SHP77 (cell line): ENCODE results near the gene ARHGAP23.

Experiments
- DNase-seq, 2 experiments: peaks; one replicate each; lab custom pipeline; 2025; lab: John Stamatoyannopoulos, UW

The ARHGAP23 gene

DNA sequence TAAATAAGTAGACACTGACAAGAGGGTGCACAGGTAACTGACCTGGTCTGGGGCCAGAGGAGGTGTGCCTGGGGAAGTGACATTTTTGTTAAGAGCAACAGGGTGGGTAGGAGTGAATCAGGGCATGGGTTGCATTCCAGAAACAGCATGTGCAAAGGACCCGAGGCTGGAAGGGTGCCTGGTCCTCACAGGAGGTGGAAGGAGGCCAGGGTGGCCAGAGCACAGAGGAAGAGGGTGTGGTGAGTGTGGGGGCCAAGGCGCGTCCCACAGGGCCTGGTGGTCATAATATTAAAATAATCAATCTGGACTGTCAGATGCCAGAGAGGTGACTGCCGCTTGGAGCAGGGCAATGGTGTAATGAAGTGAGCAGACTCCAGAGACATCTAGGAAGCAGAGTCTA, 14.3 kb downstream of the ARHGAP23 start:
- DNase-seq: no peak

GRCh38 chr17:38443356-38444031, 15.2 kb downstream of the ARHGAP23 start:
- DNase-seq: no peak

- DNase-seq: peak; percentile 71 to 73
These were observed 15.9 kb downstream of the ARHGAP23 start for GRCh38 chr17:38444151-38444550.

DNA sequence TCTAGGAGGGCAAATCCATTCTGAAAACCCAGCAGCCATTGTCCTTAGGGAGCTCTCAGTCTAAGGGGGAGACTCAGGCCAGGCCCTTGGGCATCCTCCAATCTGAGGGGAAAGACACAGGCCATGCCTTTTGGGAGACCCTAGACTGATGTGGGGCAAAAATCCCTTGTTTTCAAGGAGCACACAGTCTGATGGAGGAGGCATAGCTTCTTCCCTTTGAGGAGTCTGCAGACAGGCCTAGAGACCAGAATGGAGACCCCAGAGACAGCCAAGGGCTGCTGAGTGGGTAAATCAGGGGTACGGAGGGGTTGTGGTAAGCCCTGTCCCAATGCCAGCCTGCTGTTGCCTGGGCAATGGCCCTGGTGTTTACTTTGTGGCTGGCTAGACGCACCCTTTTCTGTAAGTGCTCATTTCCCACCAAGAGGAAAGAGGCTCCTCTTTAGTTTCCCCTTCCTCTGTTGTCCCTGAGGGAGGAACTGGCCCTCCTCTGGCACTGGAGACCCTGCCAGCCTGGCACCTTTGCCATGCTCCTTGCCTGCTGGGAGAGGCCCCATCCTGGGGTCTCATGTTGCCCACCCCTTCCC, 19.3 kb downstream of the ARHGAP23 start:
- peak in 1 of 2 experiments; percentile 14 for DNase-seq

- no peak for DNase-seq
These were observed 20.0 kb downstream of the ARHGAP23 start for GRCh38 chr17:38448208-38448771.

- no peak for DNase-seq
These were observed 21.1 kb downstream of the ARHGAP23 start for GRCh38 chr17:38449364-38449763.

DNA sequence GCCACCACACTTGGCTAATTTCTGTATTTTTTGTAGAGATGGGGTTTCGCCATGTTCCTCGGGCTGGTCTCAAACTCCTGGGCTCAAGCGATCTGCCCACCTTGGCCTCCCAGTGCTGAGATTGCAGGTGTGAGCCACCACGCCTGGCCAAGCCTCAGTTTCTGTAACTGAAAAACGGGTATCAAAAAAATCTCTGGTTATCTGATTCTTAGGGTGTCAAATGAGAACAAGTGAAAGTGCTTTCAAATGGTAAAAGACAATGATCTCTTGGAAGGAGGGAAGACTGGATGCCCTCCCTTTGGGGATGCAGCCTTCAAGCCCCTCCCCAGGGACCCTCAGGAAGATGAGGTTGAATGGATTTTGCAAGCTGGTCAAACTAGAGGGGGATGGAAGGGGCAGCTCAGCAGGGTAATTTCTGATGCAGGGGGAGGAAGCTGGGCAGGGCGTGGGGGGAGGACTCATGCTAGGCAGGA, 22.3 kb downstream of the ARHGAP23 start:
- no peak for DNase-seq

DNA sequence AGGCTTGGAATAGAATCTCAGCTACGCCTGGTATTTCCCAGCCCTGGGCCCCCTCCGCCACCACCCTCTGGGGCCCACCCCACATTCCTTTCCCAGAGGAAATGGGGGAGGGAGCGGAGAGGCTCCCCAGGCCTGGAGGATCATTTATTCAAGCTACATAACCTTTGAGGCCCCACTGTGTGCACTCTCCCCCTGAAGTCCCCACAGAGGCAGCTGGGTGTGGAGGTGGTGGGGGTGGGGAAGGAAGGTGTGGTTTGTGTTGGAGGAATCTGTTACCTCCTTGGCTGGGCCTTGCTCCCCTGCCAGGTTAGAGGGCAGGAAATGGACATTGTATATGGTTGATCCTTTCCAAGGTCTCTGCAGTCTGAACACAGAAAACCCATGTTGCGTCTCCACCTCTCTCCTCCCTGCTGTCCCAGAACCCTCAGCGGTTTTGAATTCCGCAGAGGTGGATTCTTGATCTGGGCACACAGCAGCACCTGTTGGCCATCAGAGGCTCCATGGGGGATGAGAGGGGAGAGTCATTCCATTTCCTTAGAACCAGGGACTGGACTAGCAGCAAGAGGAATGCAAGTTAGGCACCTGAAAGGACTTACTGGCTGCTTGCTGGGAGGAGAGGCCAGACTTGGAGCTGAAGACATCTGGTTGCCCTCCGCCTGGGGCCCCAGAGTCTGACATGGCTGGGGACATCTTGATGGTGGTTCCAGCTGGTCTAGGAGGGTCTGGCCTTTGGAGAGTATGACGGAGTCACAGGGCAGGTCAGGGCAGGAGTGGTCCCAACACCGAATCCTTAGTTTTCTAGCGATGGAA, 23.0 kb downstream of the ARHGAP23 start:
- no peak for DNase-seq

DNA sequence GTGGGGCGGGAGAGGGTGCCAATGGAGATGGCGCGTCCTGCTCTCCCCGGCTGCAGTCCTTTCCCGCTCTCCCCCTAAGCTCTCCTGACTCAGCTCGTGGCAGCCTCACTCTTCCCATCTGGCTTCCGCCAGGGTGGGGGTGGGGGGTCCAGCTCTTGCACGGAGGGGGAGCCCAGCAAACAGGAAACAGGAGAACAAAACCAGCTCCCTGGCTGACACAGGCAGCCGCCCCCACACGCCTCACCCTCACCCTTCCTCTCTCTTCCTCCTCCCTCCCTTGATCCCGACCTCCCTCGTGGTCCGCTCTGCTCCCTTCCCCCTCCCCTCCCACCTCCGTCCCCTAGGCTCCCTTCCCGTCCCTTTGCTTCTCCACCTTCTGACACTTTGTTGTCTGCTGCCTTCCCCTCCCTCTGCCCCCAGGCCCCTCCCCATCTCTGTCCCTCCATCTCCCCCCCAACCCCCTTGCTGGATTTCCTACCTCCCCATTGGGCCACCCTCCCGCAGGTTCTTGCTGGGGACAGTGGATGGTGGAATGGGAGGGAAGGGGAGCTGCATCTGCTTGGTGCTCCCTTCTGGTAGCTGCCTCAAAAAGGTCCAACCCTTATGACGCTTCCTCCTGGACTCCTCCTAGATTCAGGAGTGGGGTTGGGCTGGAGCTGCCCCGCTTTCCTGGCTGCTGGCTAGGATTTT, 23.7 kb downstream of the ARHGAP23 start:
- no peak for DNase-seq

DNA sequence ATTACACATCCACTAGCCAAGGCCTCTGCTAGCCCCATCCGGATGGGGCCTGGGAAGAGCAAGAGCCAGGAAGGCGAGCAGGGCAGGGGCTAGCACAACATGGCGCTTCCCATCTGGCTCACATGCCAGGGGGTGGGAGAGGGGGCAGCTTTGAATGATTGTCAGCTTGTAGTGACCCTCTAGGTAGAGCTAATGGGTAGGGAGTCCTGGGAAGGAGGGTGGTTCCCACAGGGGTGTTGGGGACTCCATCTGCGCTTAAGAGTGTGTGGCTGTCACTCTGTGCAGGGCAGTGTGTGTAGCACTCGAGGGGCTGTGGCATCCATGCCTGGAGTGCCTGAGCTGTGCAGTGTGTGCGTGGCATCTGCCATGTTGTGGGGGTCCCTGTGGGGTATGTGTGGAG, 24.5 kb downstream of the ARHGAP23 start:
- DNase-seq: no peak

DNA sequence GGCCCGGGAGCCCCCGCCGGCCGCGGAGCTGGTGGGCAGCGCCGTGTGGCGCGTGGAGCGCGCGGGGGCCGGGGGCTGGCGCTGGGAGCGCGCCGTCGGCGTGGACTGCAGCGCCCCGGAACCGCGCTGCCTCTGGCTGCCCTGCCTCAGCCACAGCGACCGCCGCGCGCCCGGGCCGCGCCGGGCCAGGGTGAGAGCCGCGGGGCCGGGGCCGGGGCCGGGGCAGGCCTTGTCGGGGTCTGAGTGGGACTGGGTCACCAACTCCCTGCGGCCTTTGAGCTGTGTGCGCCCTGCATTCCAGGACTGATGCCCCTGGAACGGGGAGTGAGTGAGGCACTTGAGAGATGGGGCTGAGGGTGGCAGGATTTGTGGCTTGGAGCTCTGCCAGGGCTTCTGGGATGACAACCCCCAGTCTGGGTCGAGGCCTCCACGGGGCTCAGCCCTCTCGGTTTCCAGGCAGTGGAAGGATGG, 25.7 kb downstream of the ARHGAP23 start:
- DNase-seq: peak; percentile 14 to 36

DNA sequence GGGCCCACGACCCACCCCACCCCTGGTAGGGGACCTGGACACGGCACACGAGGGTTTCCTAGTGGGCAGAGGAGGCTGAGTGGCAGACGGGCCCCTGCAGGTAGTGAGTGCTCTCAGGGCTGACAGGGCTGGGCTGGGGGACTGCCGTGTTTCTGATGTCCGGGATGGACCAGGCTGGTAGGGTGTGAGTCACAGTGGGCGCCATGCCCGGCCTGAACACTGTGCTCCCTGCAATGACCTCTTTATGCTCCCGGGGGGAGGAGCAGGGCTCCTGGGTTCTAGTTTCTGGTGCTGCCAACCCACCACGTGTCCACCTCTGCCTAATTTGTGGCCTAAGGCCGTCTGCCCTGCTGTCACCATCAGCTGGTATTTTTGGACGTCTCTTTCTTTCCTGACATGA, 26.3 kb downstream of the ARHGAP23 start:
- peak; percentile 24 to 42 for DNase-seq

DNA sequence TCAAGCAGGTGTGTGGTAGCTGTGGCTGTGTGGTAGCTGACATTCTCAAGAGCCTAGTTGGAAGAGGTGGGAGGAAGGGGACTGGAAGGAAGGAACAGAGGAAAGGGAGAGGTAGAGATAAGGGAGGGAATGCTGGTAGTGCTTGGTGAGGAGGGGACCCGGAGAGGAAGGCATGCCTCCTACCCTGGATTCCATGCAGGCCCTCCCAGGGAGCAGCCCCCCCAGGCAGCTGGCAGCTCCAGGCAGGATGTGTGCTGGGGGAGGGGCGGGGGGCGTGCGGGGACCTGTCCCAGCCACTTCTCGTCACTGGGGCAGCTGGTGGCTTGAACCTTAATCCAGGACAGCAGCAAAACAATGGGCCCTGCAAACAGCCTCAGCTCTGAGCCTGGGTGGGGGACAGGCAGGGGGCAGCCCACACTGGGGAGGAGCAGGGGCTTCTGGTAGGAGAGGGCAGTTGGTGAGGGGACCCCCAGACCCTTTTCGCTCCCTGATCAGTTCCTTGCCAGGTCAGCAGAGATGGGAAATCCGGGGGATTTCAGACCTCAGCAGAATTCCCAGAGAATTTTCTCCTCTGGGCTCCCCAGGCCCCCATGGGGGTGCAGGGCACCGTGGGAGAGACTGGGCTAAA, 27.1 kb downstream of the ARHGAP23 start:
- DNase-seq: peak; percentile 77 to 83

GRCh38 chr17:38456031-38456815, 28.0 kb downstream of the ARHGAP23 start:
- peak in 1 of 2 experiments; percentile 33 for DNase-seq

DNA sequence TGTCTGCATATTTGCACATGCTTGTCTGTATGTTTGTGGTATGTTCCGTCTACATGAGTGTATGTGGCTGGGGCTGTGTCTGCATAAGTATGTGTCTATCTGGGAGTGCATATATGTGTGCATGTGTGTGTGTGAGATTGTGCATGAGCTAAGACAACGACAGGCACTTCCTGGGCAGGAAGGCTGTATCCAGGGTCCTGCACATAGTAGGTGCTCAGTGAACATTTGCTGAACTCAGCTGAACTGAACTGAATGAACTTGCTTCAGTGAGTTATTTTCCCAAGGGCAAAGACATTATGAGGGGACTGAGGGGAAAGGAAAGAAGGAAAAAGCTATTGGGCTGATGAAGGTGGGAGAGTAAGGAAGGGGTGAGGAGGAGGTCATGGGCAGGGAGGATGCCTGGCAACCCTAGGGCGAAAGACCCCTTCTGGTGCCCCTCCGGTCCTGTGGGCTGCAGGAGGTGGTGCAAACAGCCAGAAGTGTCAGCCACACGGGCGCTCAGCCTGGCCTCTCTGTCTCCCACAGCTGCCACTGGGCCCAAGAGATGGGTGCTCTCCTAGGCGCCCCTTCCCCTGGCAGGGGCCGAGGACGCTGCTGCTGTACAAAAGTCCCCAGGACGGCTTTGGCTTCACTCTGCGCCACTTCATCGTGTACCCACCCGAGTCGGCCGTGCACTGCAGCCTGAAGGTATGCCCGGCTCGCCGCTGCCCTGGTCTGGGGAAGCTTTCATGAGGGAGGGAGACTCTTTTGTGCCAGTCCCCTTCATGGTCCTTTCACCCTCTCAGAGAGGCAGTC, 29.5 kb downstream of the ARHGAP23 start:
- DNase-seq: no peak

- DNase-seq: no peak
These were observed 30.3 kb downstream of the ARHGAP23 start for GRCh38 chr17:38458521-38458920.

DNA sequence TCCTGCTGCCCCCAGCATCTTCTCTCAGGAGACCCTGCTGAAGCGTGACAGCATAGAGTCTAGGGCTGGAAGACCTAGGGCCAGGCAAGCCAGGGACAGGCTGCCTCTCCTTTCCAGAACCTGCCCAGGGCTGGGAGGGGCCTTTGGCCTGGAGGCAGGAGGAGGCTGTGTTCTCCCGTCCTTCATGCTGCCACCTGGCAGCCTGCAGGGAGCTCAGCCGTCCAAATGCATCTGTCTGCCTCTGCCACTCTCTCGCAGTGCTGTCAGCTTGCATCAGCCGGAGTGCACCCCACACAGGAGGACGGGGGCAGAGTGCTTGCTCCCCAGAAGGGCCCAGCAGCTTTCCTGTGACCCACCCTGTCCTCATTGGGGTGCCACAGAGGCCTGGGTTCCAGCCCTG, 31.3 kb downstream of the ARHGAP23 start:
- DNase-seq: peak in 1 of 2 experiments; percentile 39

- DNase-seq: no peak
These were observed 31.9 kb downstream of the ARHGAP23 start for GRCh38 chr17:38460082-38460715.
